Measurements from ENCODE around the gene CNTNAP2. TPM values are rescaled to one million over a fixed set of nuclear protein-coding genes. Genes with fewer than 3 reads are reported as not detected.

The CNTNAP2 gene
- total RNA-seq, 1 experiment from 2014 or later, result 0.03 TPM

- no peaks in the 10 kb centered on the region for H3K9me3 ChIP-seq (ENCODE audit: control insufficient read depth, insufficient read depth, low read depth, low read length)
- no peaks in the 10 kb centered on the region for H3K4me1 ChIP-seq (ENCODE audit: control insufficient read depth, insufficient read depth, low read length)
- H3K27ac ChIP-seq (ENCODE audit: low read length), result no peak overlapping the region
- CTCF ChIA-PET, result no interaction called here
- H3K4me3 ChIP-seq (ENCODE audit: low read depth in 2 of 2, low read length in 2 of 2), result no peak overlapping the region
- TF ChIP-seq SIN3A (IDR thresholded peaks at IDR 0.05; ENCODE audit: borderline replicate concordance, insufficient read depth, low read depth, low read length) (no peak), POLR2AphosphoS5 (IDR thresholded peaks at IDR 0.05; ENCODE audit: low read depth, low read length) (no peak), REST (IDR thresholded peaks at IDR 0.05; ENCODE audit: insufficient read depth in 1 of 2, low read depth in 2 of 2, low read length in 1 of 2) (no peak), TCF7L2 (IDR thresholded peaks at IDR 0.05; ENCODE audit: low read depth, low read length) (no peak), CTCF (IDR thresholded peaks at IDR 0.05) (no peak)
- DNase-seq (ENCODE audit: low read depth, low spot score) (no peak), ATAC-seq (no peak)
- POLR2A ChIA-PET, result no interaction called here
- in situ Hi-C loops (cut with HindIII; ENCODE audit: low pct_unique_long_range_greater_than_20kb, low sequenced_read_pairs) (no loop called here), intact Hi-C loops (cut with micrococcal nuclease; ENCODE audit: unreplicated experiment) (no loop called here)
- H3K36me3 ChIP-seq (ENCODE audit: control insufficient read depth, insufficient read depth, low read length), result no peaks in the 10 kb centered on the region
- H3K27me3 ChIP-seq (ENCODE audit: control insufficient read depth, insufficient read depth, low read length), result no peaks in the 10 kb centered on the region
- no TSS peak for BruUV-seq (replicated peaks)
Measured at GRCh38 chr7:146661929-146662328, 545.3 kb downstream of the CNTNAP2 start.

- CTCF ChIA-PET, result no interaction called here
- Histone ChIP-seq H3K4me3 (ENCODE audit: low read depth in 2 of 2, low read length in 2 of 2) (no peak overlapping the region), H3K36me3 (ENCODE audit: control insufficient read depth, insufficient read depth, low read length) (no peaks in the 10 kb centered on the region), H3K4me1 (ENCODE audit: control insufficient read depth, insufficient read depth, low read length) (no peaks in the 10 kb centered on the region), H3K9me3 (ENCODE audit: control insufficient read depth, insufficient read depth, low read depth, low read length) (no peaks in the 10 kb centered on the region; the same call in 1 of the 2 replicates), H3K27me3 (ENCODE audit: control insufficient read depth, insufficient read depth, low read length) (no peaks in the 10 kb centered on the region), H3K27ac (ENCODE audit: low read length) (no peak overlapping the region)
- TF ChIP-seq CTCF (IDR thresholded peaks at IDR 0.05) (no peak), SIN3A (IDR thresholded peaks at IDR 0.05; ENCODE audit: borderline replicate concordance, insufficient read depth, low read depth, low read length) (no peak), REST (IDR thresholded peaks at IDR 0.05; ENCODE audit: insufficient read depth in 1 of 2, low read depth in 2 of 2, low read length in 1 of 2) (no peak), POLR2AphosphoS5 (IDR thresholded peaks at IDR 0.05; ENCODE audit: low read depth, low read length) (no peak), TCF7L2 (IDR thresholded peaks at IDR 0.05; ENCODE audit: low read depth, low read length) (no peak)
- in situ Hi-C loops (cut with HindIII; ENCODE audit: low pct_unique_long_range_greater_than_20kb, low sequenced_read_pairs) (no loop called here), intact Hi-C loops (cut with micrococcal nuclease; ENCODE audit: unreplicated experiment) (no loop called here)
- ATAC-seq (no peak), DNase-seq (ENCODE audit: low read depth, low spot score) (no peak)
- no TSS peak for BruUV-seq (replicated peaks)
- POLR2A ChIA-PET, result no interaction called here
Measured at GRCh38 chr7:146665023-146665422, 548.4 kb downstream of the CNTNAP2 start.
